A549 (cell line): ENCODE measurements around the gene CNPY4. TPM values are rescaled to one million over a fixed set of nuclear protein-coding genes. Genes with fewer than 3 reads are reported as not detected.

ENCODE experiments used
- ATAC-seq, 2 experiments: fragments of 200-7000 bp in 1 of 2; fragments of >200 bp in 1 of 2; cut with Nextera tagmentation in 1 of 2; cut with Tn5 transposase in 1 of 2; 3 replicates each; pipeline versions ENCODE4 v1.8.0 to v1.9.1; 2018 to 2020; ENCODE audit warnings: mild to moderate bottlenecking in 1 of 2, moderate library complexity in 1 of 2
- CTCF ChIA-PET: fragments of 300-600 bp; sonication (Branson Sonifier 250); formaldehyde crosslinking; extraction: SDS; loops from one replicate; lab custom pipeline; 2021; ENCODE audit warnings: antibody characterized with exemption, inconsistent platforms; lab: Yijun Ruan, JAX
- POLR2A ChIA-PET: fragments of 350-600 bp; formaldehyde crosslinking; extraction: SDS; loops from one replicate; lab custom pipeline; 2021; ENCODE audit warnings: antibody characterized with exemption, inconsistent platforms; lab: Yijun Ruan, JAX
- DNase-seq, 2 experiments: peaks; one replicate each; pipeline versions ENCODE4 v3.0.0 to v3.0.0-alpha.2; 2011 to 2016; ENCODE audit warnings: low read depth in 1 of 2, low spot score in 1 of 2
- FAIRE-seq: peaks from 2 replicates; lab custom pipeline; 2011; peaks lifted over from hg19 to GRCh38; lab: Jason Lieb, UNC
- H3K27ac ChIP-seq, 2 experiments: fragments of >200 bp; sonication (Bioruptor Twin); formaldehyde crosslinking; 3 replicates each; pipeline ENCODE4 v1.5.1; 2016 to 2017
- H3K4me1 ChIP-seq: fragments of >200 bp; sonication (Bioruptor Twin); formaldehyde crosslinking; 3 replicates; pipeline ENCODE4 v1.6.1; 2016
- H3K4me2 ChIP-seq: fragments of >200 bp; sonication (Bioruptor Twin); formaldehyde crosslinking; 3 replicates; pipeline ENCODE4 v1.6.1; 2016
- H3K4me3 ChIP-seq: fragments of >200 bp; sonication (Bioruptor Twin); formaldehyde crosslinking; 3 replicates; pipeline ENCODE4 v1.5.1; 2016
- H3K9me3 ChIP-seq: fragments of >200 bp; sonication (Bioruptor Twin); formaldehyde crosslinking; 3 replicates; pipeline ENCODE4 v1.6.1; 2016
- CBX8 ChIP-seq: fragments of 200-600 bp; sonication (generic); IDR thresholded peaks from 2 replicates; pipeline ENCODE4 v1.6.1; 2016
- EHMT2 ChIP-seq: fragments of 200-600 bp; sonication (generic); IDR thresholded peaks from 2 replicates; pipeline ENCODE4 v1.6.1; 2016; ENCODE audit warnings: antibody characterized with exemption, low read depth, mild to moderate bottlenecking, moderate library complexity
- EP300 ChIP-seq, 2 experiments: fragments of >200 bp; sonication (Bioruptor Twin); formaldehyde crosslinking; IDR thresholded peaks; 2 replicates in 1 of 2; 3 replicates in 1 of 2; pipeline ENCODE4 v1.6.1; 2016 to 2017
- NR3C1 ChIP-seq: fragments of >200 bp; sonication (Bioruptor Twin); formaldehyde crosslinking; IDR thresholded peaks from 3 replicates; pipeline ENCODE4 v1.6.1; 2017
- PBX3 ChIP-seq: IDR thresholded peaks from 2 replicates; pipeline ENCODE4 v1.6.1; 2012
- RCOR1 ChIP-seq: fragments of 150-350 bp; IDR thresholded peaks from 2 replicates; pipeline ENCODE4 v1.6.1; 2014; ENCODE audit warnings: antibody characterized with exemption, low read length, low read depth
- REST ChIP-seq: fragments of 200-600 bp; sonication (generic); IDR thresholded peaks from 2 replicates; pipeline ENCODE4 v1.6.1; 2016; ENCODE audit warnings: antibody characterized with exemption, mild to moderate bottlenecking, moderate library complexity
- SMC3 ChIP-seq: fragments of >200 bp; sonication (Bioruptor Twin); formaldehyde crosslinking; IDR thresholded peaks from 3 replicates; pipeline ENCODE4 v1.6.1; 2018; ENCODE audit warnings: inconsistent platforms
- SREBF2 ChIP-seq: fragments of 450-650 bp; IDR thresholded peaks from 2 replicates; pipeline ENCODE4 v1.6.1; 2014; ENCODE audit warnings: mild to moderate bottlenecking, moderate library complexity
- TFCP2L1 ChIP-seq: fragments of 250-450 bp; sonication (Bioruptor Pico); IDR thresholded peaks from 2 replicates; pipeline ENCODE4 v1.5.0; 2021; ENCODE audit warnings: mild to moderate bottlenecking
- USF2 ChIP-seq: fragments of 450-650 bp; IDR thresholded peaks from 2 replicates; pipeline ENCODE4 v1.6.1; 2014; ENCODE audit warnings: antibody characterized with exemption
- ZNF302 ChIP-seq: fragments of 250-450 bp; sonication (Bioruptor Pico); IDR thresholded peaks from 2 replicates; pipeline ENCODE4 v1.9.0; 2021; ENCODE audit warnings: inconsistent platforms, mild to moderate bottlenecking, moderate library complexity
- WGBS: methylation state at CpG from one replicate; pipeline ENCODE4 v1.1.6; 2017; ENCODE audit errors: missing lambda C conversion rate; 5-methylcytosine and 5-hydroxymethylcytosine counted together
- polyA plus RNA-seq, 4 experiments: library from polyadenylated mRNA; depleted of rRNA in 3 of 4; stranded (reverse); fragments of >200 nt; fragmentation: RNase III in 1 of 4; extraction: RNeasy Plus Mini Kit Qiagen cat#74134 plus additional on column Dnase treatment in 1 of 4; gene quantifications; 2 replicates in 3 of 4; 3 replicates in 1 of 4; pipeline ENCODE4 v1.2.3, GENCODE V29; 2011 to 2017

CNPY4 gene
- polyA plus RNA-seq, 2 of the 4 experiments (the other 2 are of a cell fraction), result 11.7 to 22.8 TPM

DNA sequence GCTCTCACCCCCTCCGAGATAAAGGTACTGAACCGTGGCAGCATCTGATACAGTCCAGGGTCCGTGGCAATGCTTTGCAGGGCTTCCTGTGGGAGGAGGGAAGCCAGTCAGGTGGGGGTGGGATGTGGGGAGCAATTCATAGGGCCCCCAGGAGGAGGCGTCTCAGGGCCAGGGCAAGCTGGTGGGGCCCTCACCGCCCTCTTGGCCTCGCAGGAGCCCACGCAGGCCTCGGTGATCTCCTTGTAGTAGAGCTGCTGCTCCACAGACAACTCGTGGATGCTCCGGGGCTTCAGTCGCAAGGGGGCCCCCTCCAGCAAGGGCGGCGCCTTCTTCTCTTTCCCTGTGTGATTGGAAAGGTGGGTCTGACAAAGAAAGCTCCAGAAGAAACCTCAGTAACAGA is 7.5 kb upstream of the CNPY4 start (continued):
- TF ChIP-seq RCOR1, result no peak

- 91% methylated on average over 7 of the region's 7 CpGs for WGBS
- FAIRE-seq (no peak), ATAC-seq (no peak), DNase-seq (no peak)
- no peak overlapping the region for H3K4me3 ChIP-seq
- H3K4me1 ChIP-seq, result peaks cover 6% of the 10 kb centered on the region; the same call in 2 of the 3 replicates
- H3K4me2 ChIP-seq, result no peak overlapping the region
- H3K27ac ChIP-seq, result no peak overlapping the region
- ChIA-PET POLR2A (interaction anchor here (0.5 to 1.5 kb wide), 2 partner anchors 14 to 39 kb away, joined by 3 to 5 read pairs; partner anchors contain the start of genes AP4M1 and MCM7), CTCF (interaction anchor here (0.8 to 2.1 kb wide), 4 partner anchors 10 to 123 kb away, joined by 3 to 9 read pairs (median 4); no protein-coding TSS in a partner anchor)
- TF ChIP-seq EP300 (IDR thresholded peaks at IDR 0.05), result no peak
- H3K9me3 ChIP-seq, result no peaks in the 10 kb centered on the region
These were observed 4.4 kb upstream of the CNPY4 start for GRCh38 chr7:100115026-100115425.

GRCh38 chr7:100118388-100119071 is 904 bp upstream of the CNPY4 start:
- 16% methylated on average over 18 of the region's 18 CpGs for WGBS
- CTCF ChIA-PET, result no interaction called here

More at GRCh38 chr7:100118388-100119071, 904 bp upstream of the CNPY4 start:
- ATAC-seq (peak in 1 of 2 experiments; percentile 3; a peak in 3 of 6 replicates), FAIRE-seq (no peak), DNase-seq (peak; percentile 17 to 49)
- peak overlapping the region; percentile 81 for H3K4me3 ChIP-seq
- peak overlapping the region; percentile 86 to 90 for H3K27ac ChIP-seq
- POLR2A ChIA-PET, result interaction anchor here (0.7 kb wide), 1 partner anchor 199 kb away, joined by 3 read pairs; the partner anchor contains the start of gene TRIM4
- peak overlapping the region; percentile 92 for H3K4me2 ChIP-seq
- H3K4me1 ChIP-seq, result peaks cover 13% of the 10 kb centered on the region
- no peaks in the 10 kb centered on the region for H3K9me3 ChIP-seq
- TF ChIP-seq REST (no peak), TFCP2L1 (CRISPR knock-in tag) (no peak), SREBF2 (no peak), NR3C1 (no peak), EHMT2 (no peak), USF2 (no peak), CBX8 (no peak), ZNF302 (CRISPR knock-in tag) (no peak), PBX3 (no peak), SMC3 (no peak), RCOR1 (no peak; the same call in 1 of the 2 replicates)
